ENCODE measurements around the gene CBL. TPM values are rescaled to one million over a fixed set of nuclear protein-coding genes. Genes with fewer than 3 reads are reported as not detected.
"Not testable (repeated sequence)": the region's sequence is repeated elsewhere in the genome, so short reads cannot be mapped to it uniquely, and the experiment has no call there.

The CBL gene
- total and polyA plus RNA-seq, 2 experiments from 2014 or later: 6.5 to 18.3 TPM

GRCh38 chr11:119161871-119162270 is 44.3 kb upstream of the CBL start:
- H3K27ac ChIP-seq: no peak overlapping the region
- H3K27me3 ChIP-seq: no peaks in the 10 kb centered on the region
- no peak overlapping the region for H3K4me3 ChIP-seq
- no peaks in the 10 kb centered on the region for H3K4me1 ChIP-seq (ENCODE audit: low read depth)
- H3K9me3 ChIP-seq (ENCODE audit: low read depth): no peaks in the 10 kb centered on the region
- H3K36me3 ChIP-seq: no peaks in the 10 kb centered on the region
- no peak for DNase-seq (ENCODE audit: low read depth in 1 of 2, low spot score in 1 of 2)
- no peak for TF ChIP-seq CTCF (IDR thresholded peaks at IDR 0.05; ENCODE audit: low read depth, low read length)

- Histone ChIP-seq H3K9me3 (ENCODE audit: low read depth) (no peaks in the 10 kb centered on the region), H3K27me3 (no peaks in the 10 kb centered on the region), H3K27ac (no peak overlapping the region), H3K36me3 (no peaks in the 10 kb centered on the region), H3K4me1 (ENCODE audit: low read depth) (peaks cover 5% of the 10 kb centered on the region), H3K4me3 (no peak overlapping the region)
- TF ChIP-seq CTCF (IDR thresholded peaks at IDR 0.05; ENCODE audit: low read depth, low read length): no peak
- DNase-seq (ENCODE audit: low read depth in 1 of 2, low spot score in 1 of 2): peak in 1 of 2 donors; percentile 38
These were observed 39.6 kb upstream of the CBL start for GRCh38 chr11:119166368-119167076.

GRCh38 chr11:119167077-119167458 is 39.1 kb upstream of the CBL start:
- DNase-seq (ENCODE audit: low read depth in 1 of 2, low spot score in 1 of 2); H3K36me3 ChIP-seq; H3K9me3 ChIP-seq (ENCODE audit: low read depth); H3K27ac ChIP-seq; H3K4me1 ChIP-seq (ENCODE audit: low read depth); H3K4me3 ChIP-seq; H3K27me3 ChIP-seq: not testable (repeated sequence)

GRCh38 chr11:119167933-119168332 is 38.2 kb upstream of the CBL start:
- no peak for TF ChIP-seq CTCF (IDR thresholded peaks at IDR 0.05; ENCODE audit: low read depth, low read length)
- Histone ChIP-seq H3K4me1 (ENCODE audit: low read depth) (peaks cover 5% of the 10 kb centered on the region), H3K27ac (no peak overlapping the region), H3K27me3 (no peaks in the 10 kb centered on the region), H3K36me3 (no peaks in the 10 kb centered on the region), H3K4me3 (no peak overlapping the region), H3K9me3 (ENCODE audit: low read depth) (no peaks in the 10 kb centered on the region)
- no peak for DNase-seq (ENCODE audit: low read depth in 1 of 2, low spot score in 1 of 2)

- peak; percentile 79 to 88 for DNase-seq (ENCODE audit: low read depth in 1 of 2, low spot score in 1 of 2)
- Histone ChIP-seq H3K9me3 (ENCODE audit: low read depth) (no peaks in the 10 kb centered on the region), H3K27ac (peak within 1 kb of the TSS; percentile 86), H3K27me3 (no peaks in the 10 kb centered on the region), H3K4me1 (ENCODE audit: low read depth) (peaks cover 5% of the 10 kb centered on the region), H3K36me3 (no peaks in the 10 kb centered on the region), H3K4me3 (peak within 1 kb of the TSS; percentile 28)
- TF ChIP-seq CTCF (IDR thresholded peaks at IDR 0.05; ENCODE audit: low read depth, low read length): peak; percentile 91
These were observed 37.5 kb upstream of the CBL start, which contains the start of gene NLRX1 for GRCh38 chr11:119168471-119169281. Gene NLRX1, plus strand, starts transcription at chr11:119168725. Its CDS starts 2,679 bp downstream, at chr11:119171404.

- TF ChIP-seq CTCF (IDR thresholded peaks at IDR 0.05; ENCODE audit: low read depth, low read length): no peak
- no peaks in the 10 kb centered on the region for H3K9me3 ChIP-seq (ENCODE audit: low read depth)
- H3K36me3 ChIP-seq: no peaks in the 10 kb centered on the region
- peak overlapping the region; percentile 28 for H3K4me3 ChIP-seq
- H3K27me3 ChIP-seq: no peaks in the 10 kb centered on the region
- DNase-seq (ENCODE audit: low read depth in 1 of 2, low spot score in 1 of 2): peak; percentile 49 to 61
- H3K4me1 ChIP-seq (ENCODE audit: low read depth): peaks cover 5% of the 10 kb centered on the region
- H3K27ac ChIP-seq: peak overlapping the region; percentile 86
These were observed 36.8 kb upstream of the CBL start for GRCh38 chr11:119169282-119169719.
